CD14-positive monocyte (primary cell): ENCODE measurements around the gene CCDC198. TPM values are rescaled to one million over a fixed set of nuclear protein-coding genes. Genes with fewer than 3 reads are reported as not detected.

Source experiments
- DNase-seq, 3 donors: peaks; one replicate each; pipeline ENCODE4 v3.0.0-alpha.2; 2011 to 2022
- H2AFZ ChIP-seq: 2 replicates; pipeline ENCODE4 v1.6.0; 2012; ENCODE audit warnings: mild to moderate bottlenecking, low read depth, low read length, inconsistent platforms; ENCODE audit not compliant: insufficient read depth, poor library complexity, severe bottlenecking
- H3K27ac ChIP-seq, 2 donors: 1 replicate in 1 of 2; 2 replicates in 1 of 2; pipeline ENCODE4 v1.5.1; 2012 to 2013; ENCODE audit warnings: low read length in 2 of 2, control low read depth in 1 of 2, inconsistent platforms in 1 of 2, low read depth in 1 of 2, mild to moderate bottlenecking in 1 of 2
- H3K27me3 ChIP-seq, 2 donors: one replicate each; pipeline versions ENCODE4 v1.6.0 to v1.6.1; 2011 to 2013; ENCODE audit warnings: low read length in 2 of 2; ENCODE audit not compliant: control insufficient read depth in 2 of 2, insufficient read depth in 2 of 2
- H3K36me3 ChIP-seq, 2 donors: replicated peaks in 1 of 2; 1 replicate in 1 of 2; 2 replicates in 1 of 2; pipeline versions ENCODE4 v1.5.1 to v1.6.1; 2012 to 2013; ENCODE audit warnings: low read length in 2 of 2, control low read depth in 1 of 2, inconsistent platforms in 1 of 2, mild to moderate bottlenecking in 1 of 2; ENCODE audit not compliant: insufficient read depth in 2 of 2, control insufficient read depth in 1 of 2
- H3K4me1 ChIP-seq, 2 donors: 1 replicate in 1 of 2; 2 replicates in 1 of 2; pipeline versions ENCODE4 v1.5.1 to v1.6.1; 2012 to 2013; ENCODE audit warnings: low read length in 2 of 2, control low read depth in 1 of 2, inconsistent platforms in 1 of 2, mild to moderate bottlenecking in 1 of 2, moderate library complexity in 1 of 2; ENCODE audit not compliant: insufficient read depth in 2 of 2, control insufficient read depth in 1 of 2
- H3K4me2 ChIP-seq: replicated peaks from 2 replicates; pipeline ENCODE3; 2012; ENCODE audit warnings: low read length, moderate library complexity, mild to moderate bottlenecking; ENCODE audit not compliant: poor library complexity, severe bottlenecking; ENCODE audit errors: extremely low read depth
- H3K4me3 ChIP-seq, 3 experiments: fragments of 200-600 bp in 1 of 3; sonication (generic) in 1 of 3; replicated peaks in 1 of 3; 1 replicate in 2 of 3; 2 replicates in 1 of 3; pipeline ENCODE4 v1.5.1; 2011 to 2013; ENCODE audit warnings: low read length in 3 of 3, mild to moderate bottlenecking in 3 of 3, control low read depth in 2 of 3, low read depth in 2 of 3, inconsistent platforms in 1 of 3, moderate library complexity in 1 of 3
- H3K79me2 ChIP-seq: 2 replicates; pipeline ENCODE4 v1.6.0; 2012; ENCODE audit warnings: mild to moderate bottlenecking, control low read depth, inconsistent platforms, low read length, moderate library complexity; ENCODE audit not compliant: insufficient read depth
- H3K9ac ChIP-seq: 2 replicates; pipeline ENCODE4 v1.6.0; 2017; ENCODE audit warnings: low read length, mild to moderate bottlenecking; ENCODE audit not compliant: insufficient read depth, poor library complexity, severe bottlenecking
- H3K9me3 ChIP-seq, 2 donors: replicated peaks in 1 of 2; 1 replicate in 1 of 2; 2 replicates in 1 of 2; pipeline versions ENCODE4 v1.5.1 to v1.6.1; 2012 to 2013; ENCODE audit warnings: low read length in 2 of 2, control low read depth in 1 of 2; ENCODE audit not compliant: control insufficient read depth in 1 of 2, insufficient read depth in 1 of 2
- H4K20me1 ChIP-seq: 2 replicates; pipeline ENCODE4 v1.6.0; 2012; ENCODE audit warnings: mild to moderate bottlenecking, low read length, control low read depth, moderate library complexity; ENCODE audit not compliant: insufficient read depth
- H3K27ac Mint-ChIP-seq, 7 donors: one replicate each; pipeline ENCODE4 v1.8.0; 2020; ENCODE audit warnings: mild to moderate bottlenecking in 7 of 7, mixed read lengths in 7 of 7, moderate library complexity in 6 of 7, inconsistent platforms in 2 of 7
- H3K27me3 Mint-ChIP-seq, 3 donors: one replicate each; pipeline ENCODE4 v1.8.0; 2021 to 2022; ENCODE audit warnings: low read depth in 3 of 3, mild to moderate bottlenecking in 3 of 3, mixed read lengths in 3 of 3, moderate library complexity in 3 of 3, inconsistent platforms in 1 of 3
- H3K36me3 Mint-ChIP-seq, 2 donors: one replicate each; pipeline ENCODE4 v1.8.0; 2020; ENCODE audit warnings: mixed read lengths in 2 of 2, inconsistent platforms in 1 of 2, mild to moderate bottlenecking in 1 of 2
- H3K4me1 Mint-ChIP-seq: one replicate; pipeline ENCODE4 v1.8.0; 2020; ENCODE audit warnings: mild to moderate bottlenecking, mixed read lengths
- H3K4me3 Mint-ChIP-seq, 2 donors: one replicate each; pipeline ENCODE4 v1.8.0; 2020; ENCODE audit warnings: mild to moderate bottlenecking in 2 of 2, mixed read lengths in 2 of 2, moderate library complexity in 1 of 2
- H3K9me3 Mint-ChIP-seq, 7 donors: one replicate each; pipeline ENCODE4 v1.8.0; 2020 to 2022; ENCODE audit warnings: mixed read lengths in 7 of 7, mild to moderate bottlenecking in 6 of 7, moderate library complexity in 6 of 7, inconsistent platforms in 2 of 7
- WGBS: methylation state at CpG from one replicate; pipeline ENCODE4 v1.1.5; 2013; ENCODE audit warnings: missing lambda C conversion rate; ENCODE audit not compliant: insufficient coverage; 5-methylcytosine and 5-hydroxymethylcytosine counted together
- intact Hi-C, 2 donors: fragments of 100-400 bp; cut with micrococcal nuclease; formaldehyde crosslinking; loops; one replicate each; pipeline versions ENCODE4 v1.15.0 to v1.15.1; 2023
- polyA plus RNA-seq, 3 donors: library from polyadenylated mRNA; depleted of rRNA in 1 of 3; unstranded in 2 of 3; stranded (reverse) in 1 of 3; fragments of 300-500 nt in 2 of 3; fragments of >200 nt in 1 of 3; fragmentation: Illumina TruSeq in 2 of 3; gene quantifications; 1 replicate in 2 of 3; 2 replicates in 1 of 3; pipeline ENCODE4 v1.2.3, GENCODE V29; 2012 to 2021
- TF ChIP-seq, protein P1 (sequence below): fragments of 200-600 bp; IDR thresholded peaks from one replicate; pipeline ENCODE4 v1.8.0; 2022; ENCODE audit warnings: antibody characterized with exemption, mild to moderate bottlenecking

Gene CCDC198
- polyA plus RNA-seq, 3 donors, result not detected

GRCh38 chr14:57492859-57493258 lies 798 bp downstream of the CCDC198 start:
- no peaks in the 10 kb centered on the region for H3K4me1 ChIP-seq
- TF ChIP-seq, protein P1, sequence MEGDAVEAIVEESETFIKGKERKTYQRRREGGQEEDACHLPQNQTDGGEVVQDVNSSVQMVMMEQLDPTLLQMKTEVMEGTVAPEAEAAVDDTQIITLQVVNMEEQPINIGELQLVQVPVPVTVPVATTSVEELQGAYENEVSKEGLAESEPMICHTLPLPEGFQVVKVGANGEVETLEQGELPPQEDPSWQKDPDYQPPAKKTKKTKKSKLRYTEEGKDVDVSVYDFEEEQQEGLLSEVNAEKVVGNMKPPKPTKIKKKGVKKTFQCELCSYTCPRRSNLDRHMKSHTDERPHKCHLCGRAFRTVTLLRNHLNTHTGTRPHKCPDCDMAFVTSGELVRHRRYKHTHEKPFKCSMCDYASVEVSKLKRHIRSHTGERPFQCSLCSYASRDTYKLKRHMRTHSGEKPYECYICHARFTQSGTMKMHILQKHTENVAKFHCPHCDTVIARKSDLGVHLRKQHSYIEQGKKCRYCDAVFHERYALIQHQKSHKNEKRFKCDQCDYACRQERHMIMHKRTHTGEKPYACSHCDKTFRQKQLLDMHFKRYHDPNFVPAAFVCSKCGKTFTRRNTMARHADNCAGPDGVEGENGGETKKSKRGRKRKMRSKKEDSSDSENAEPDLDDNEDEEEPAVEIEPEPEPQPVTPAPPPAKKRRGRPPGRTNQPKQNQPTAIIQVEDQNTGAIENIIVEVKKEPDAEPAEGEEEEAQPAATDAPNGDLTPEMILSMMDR, result no peak
- H3K4me3 ChIP-seq, result no peak overlapping the region
- H3K9ac ChIP-seq, result no peak overlapping the region
- Mint-ChIP-seq H3K36me3 (no peaks in the 10 kb centered on the region), H3K27ac (no peak overlapping the region), H3K27me3 (peaks cover 0 to 3% (median 2%) of the 10 kb centered on the region in 3 donors), H3K9me3 (no peaks in the 10 kb centered on the region), H3K4me3 (no peak overlapping the region), H3K4me1 (no peaks in the 10 kb centered on the region)
- no peaks in the 10 kb centered on the region for H3K36me3 ChIP-seq
- intact Hi-C loops, result no loop called here
- no peaks in the 10 kb centered on the region for H3K27me3 ChIP-seq
- no peak overlapping the region for H3K4me2 ChIP-seq
- no CpG with 5 or more reads among the region's 2 CpGs for WGBS
- no peak for DNase-seq
- H3K9me3 ChIP-seq, result no peaks in the 10 kb centered on the region
- no peak overlapping the region for H2AFZ ChIP-seq
- no peaks in the 10 kb centered on the region for H4K20me1 ChIP-seq
- no peaks in the 10 kb centered on the region for H3K79me2 ChIP-seq
- no peak overlapping the region for H3K27ac ChIP-seq

- no peaks in the 10 kb centered on the region for H3K36me3 ChIP-seq
- WGBS, result no CpG with 5 or more reads among the region's 1 CpG
Observed at GRCh38 chr14:57491640-57492039, 2.0 kb downstream of the CCDC198 start.

More at GRCh38 chr14:57491640-57492039, 2.0 kb downstream of the CCDC198 start:
- no peaks in the 10 kb centered on the region for H3K27me3 ChIP-seq
- no peaks in the 10 kb centered on the region for H3K4me1 Mint-ChIP-seq
- H3K9ac ChIP-seq, result no peak overlapping the region
- no peaks in the 10 kb centered on the region for H3K4me1 ChIP-seq
- H3K4me3 Mint-ChIP-seq, result no peak overlapping the region
- no peak overlapping the region for H3K27ac ChIP-seq
- no peaks in the 10 kb centered on the region for H3K79me2 ChIP-seq
- H3K4me2 ChIP-seq, result no peak overlapping the region
- TF ChIP-seq, protein P1, result no peak
- H4K20me1 ChIP-seq, result no peaks in the 10 kb centered on the region
- no peaks in the 10 kb centered on the region for H3K9me3 Mint-ChIP-seq
- H3K27ac Mint-ChIP-seq, result no peak overlapping the region
- DNase-seq, result no peak
- intact Hi-C loops, result no loop called here
- H3K9me3 ChIP-seq, result no peaks in the 10 kb centered on the region
- H3K27me3 Mint-ChIP-seq, result peaks cover 0 to 3% (median 2%) of the 10 kb centered on the region in 3 donors
- no peak overlapping the region for H3K4me3 ChIP-seq
- H3K36me3 Mint-ChIP-seq, result no peaks in the 10 kb centered on the region
- H2AFZ ChIP-seq, result no peak overlapping the region
